K562 (cell line): ENCODE data around the gene ECHDC3. TPM values are rescaled to one million over a fixed set of nuclear protein-coding genes. Genes with fewer than 3 reads are reported as not detected.

Source experiments
- ATAC-seq: fragments of 200-7000 bp; cut with Tn5 transposase; 3 replicates; pipeline ENCODE4 v1.9.1; 2020; ENCODE audit warnings: moderate library complexity
- BruUV-seq: library from RNA; stranded (reverse); fragments of 400-500 nt; replicated peaks from 2 replicates; lab custom pipeline; 2021; lab: Mats Ljungman, UMichigan
- CTCF ChIA-PET: fragments of 300-600 bp; formaldehyde crosslinking; extraction: SDS; loops from one replicate; lab custom pipeline; 2021; ENCODE audit warnings: low intra/inter-chr PET ratio; lab: Yijun Ruan, JAX
- POLR2A ChIA-PET: fragments of 300-600, 350-650 bp; sonication (Branson Sonifier 250); formaldehyde crosslinking; extraction: SDS; loops from one replicate; lab custom pipeline; 2021; ENCODE audit warnings: antibody characterized with exemption, inconsistent platforms; lab: Yijun Ruan, JAX
- DNase-seq, 4 experiments: peaks; one replicate each; pipeline versions ENCODE4 v3.0.0 to v3.0.0-alpha.2; 2011 to 2018; ENCODE audit warnings: low spot score in 3 of 4, mixed read lengths in 3 of 4; ENCODE audit errors: extremely low read depth in 1 of 4
- FAIRE-seq: peaks from 2 replicates; lab custom pipeline; 2011; peaks lifted over from hg19 to GRCh38; lab: Jason Lieb, UNC
- H2AFZ ChIP-seq: 2 replicates; pipeline ENCODE4 v1.6.0; 2011; ENCODE audit warnings: low read depth, low read length, control low read depth, inconsistent platforms
- H3K27ac ChIP-seq: fragments of 200-600 bp; 3 replicates; pipeline ENCODE4 v1.8.0; 2011; ENCODE audit warnings: low read depth, mild to moderate bottlenecking, control low read depth, inconsistent platforms, low read length, moderate library complexity, mixed read lengths; ENCODE audit errors: extremely low read depth
- H3K27me3 ChIP-seq, 2 experiments: fragments of 300-600 bp in 1 of 2; 2 replicates in 1 of 2; 3 replicates in 1 of 2; pipeline versions ENCODE4 v1.6.0 to v1.8.0; 2011; ENCODE audit warnings: inconsistent platforms in 2 of 2, low read length in 2 of 2, mild to moderate bottlenecking in 1 of 2, mixed read lengths in 1 of 2, moderate library complexity in 1 of 2; ENCODE audit not compliant: control insufficient read depth in 2 of 2, insufficient read depth in 2 of 2
- H3K36me3 ChIP-seq: fragments of 300-600 bp; 3 replicates; pipeline ENCODE4 v1.8.0; 2011; ENCODE audit warnings: mild to moderate bottlenecking, low read length, inconsistent platforms; ENCODE audit not compliant: control insufficient read depth, insufficient read depth
- H3K4me1 ChIP-seq, 2 experiments: fragments of 200-600 bp in 1 of 2; replicated peaks in 1 of 2; 2 replicates in 1 of 2; 3 replicates in 1 of 2; pipeline versions ENCODE4 v1.5.1 to v1.8.0; 2011; ENCODE audit warnings: inconsistent platforms in 2 of 2, low read length in 2 of 2, mild to moderate bottlenecking in 1 of 2, mixed read lengths in 1 of 2, moderate library complexity in 1 of 2; ENCODE audit not compliant: control insufficient read depth in 2 of 2, insufficient read depth in 2 of 2
- H3K4me2 ChIP-seq: 2 replicates; pipeline ENCODE4 v1.6.1; 2011; ENCODE audit warnings: low read length, control low read depth, inconsistent platforms, mixed read lengths; ENCODE audit not compliant: insufficient read depth
- H3K4me3 ChIP-seq: fragments of 200-600 bp; sonication (generic), shearing (Covaris generic); 2 replicates; pipeline ENCODE4 v1.5.1; 2016; ENCODE audit warnings: control low read depth, inconsistent platforms
- H3K79me2 ChIP-seq: fragments of 200-600 bp; 3 replicates; pipeline ENCODE4 v1.8.0; 2011; ENCODE audit warnings: low read length, inconsistent platforms; ENCODE audit not compliant: control insufficient read depth, insufficient read depth
- H3K9ac ChIP-seq, 2 experiments: 2 replicates each; pipeline versions ENCODE4 v1.6.0 to v1.6.1; 2011; ENCODE audit warnings: low read depth in 2 of 2, low read length in 2 of 2, control low read depth in 1 of 2, inconsistent platforms in 1 of 2, mild to moderate bottlenecking in 1 of 2, mixed read lengths in 1 of 2; ENCODE audit not compliant: insufficient read depth in 1 of 2
- H3K9me1 ChIP-seq: one replicate; pipeline ENCODE4 v1.6.0; 2011; ENCODE audit warnings: inconsistent platforms, mild to moderate bottlenecking, low read length, moderate library complexity; ENCODE audit not compliant: control insufficient read depth, insufficient read depth
- H3K9me3 ChIP-seq: replicated peaks from 2 replicates; pipeline ENCODE4 v1.5.1; 2011; ENCODE audit warnings: low read depth, low read length, inconsistent platforms; ENCODE audit not compliant: control insufficient read depth, insufficient read depth
- H4K20me1 ChIP-seq: replicated peaks from 2 replicates; pipeline ENCODE4 v1.6.1; 2011; ENCODE audit warnings: low read length, inconsistent platforms, mixed read lengths; ENCODE audit not compliant: control insufficient read depth, insufficient read depth
- SPI1 ChIP-seq: IDR thresholded peaks from 2 replicates; pipeline ENCODE4 v1.6.1; 2011; ENCODE audit warnings: low read depth, low read length, control low read depth, borderline replicate concordance
- ZNF212 ChIP-seq: fragments of 450-650 bp; formaldehyde crosslinking; IDR thresholded peaks from 2 replicates; pipeline ENCODE4 v1.4.0; 2020; ENCODE audit warnings: mild to moderate bottlenecking
- WGBS: fragments of 100-300 bp; shearing (Covaris generic); methylation state at CpG from one replicate; pipeline ENCODE4 v1.1.6; 2016; ENCODE audit warnings: low coverage, mixed read lengths; ENCODE audit not compliant: insufficient coverage; ENCODE audit errors: missing lambda C conversion rate; 5-methylcytosine and 5-hydroxymethylcytosine counted together
- in situ Hi-C: fragments of 300-500 bp; cut with MboI; formaldehyde crosslinking; loops from 4 replicates; pipeline ENCODE4 v1.15.0; 2018; ENCODE audit warnings: inconsistent platforms, mixed read lengths
- intact Hi-C: fragments of 100-400 bp; cut with micrococcal nuclease; formaldehyde crosslinking; loops from 2 replicates; pipeline ENCODE4 v1.14.2; 2022
- polyA plus RNA-seq, 8 experiments: library from polyadenylated mRNA; depleted of rRNA in 4 of 8; stranded (reverse) in 5 of 8; unstranded in 3 of 8; fragments of >200 nt; fragmentation: Nextera tagmentation in 2 of 8; fragmentation: Illumina TruSeq in 1 of 8; extraction: Ambion mirVana in 2 of 8; extraction: Trizol in 1 of 8; gene quantifications; 2 replicates each; pipeline versions ENCODE4 v1.2.1 to v1.2.3, GENCODE V29; 2011 to 2014; ENCODE audit warnings: inconsistent platforms in 1 of 8, missing spikeins in 1 of 8
- total RNA-seq, 7 experiments: library from RNA; depleted of rRNA in 6 of 7; stranded (reverse); fragments of >200 nt in 6 of 7; fragmentation: Illumina TruSeq in 2 of 7; extraction: Trizol in 2 of 7; gene quantifications; 2 replicates each; pipeline versions ENCODE4 v1.2.1 to v1.2.3, GENCODE V29; 2011 to 2021; ENCODE audit warnings: low replicate concordance in 1 of 7
- TF ChIP-seq, protein P1 (sequence below): fragments of 250-450 bp; sonication (Bioruptor Pico); IDR thresholded peaks from 2 replicates; pipeline ENCODE4 v1.4.0; 2020; ENCODE audit warnings: mild to moderate bottlenecking, moderate library complexity

Gene ECHDC3
- total and polyA plus RNA-seq, 9 of the 15 experiments (the other 6 are each of a cell fraction or from before 2014, with no cell fraction given), result 0.53 to 21.9 (median 15.7) TPM

DNA sequence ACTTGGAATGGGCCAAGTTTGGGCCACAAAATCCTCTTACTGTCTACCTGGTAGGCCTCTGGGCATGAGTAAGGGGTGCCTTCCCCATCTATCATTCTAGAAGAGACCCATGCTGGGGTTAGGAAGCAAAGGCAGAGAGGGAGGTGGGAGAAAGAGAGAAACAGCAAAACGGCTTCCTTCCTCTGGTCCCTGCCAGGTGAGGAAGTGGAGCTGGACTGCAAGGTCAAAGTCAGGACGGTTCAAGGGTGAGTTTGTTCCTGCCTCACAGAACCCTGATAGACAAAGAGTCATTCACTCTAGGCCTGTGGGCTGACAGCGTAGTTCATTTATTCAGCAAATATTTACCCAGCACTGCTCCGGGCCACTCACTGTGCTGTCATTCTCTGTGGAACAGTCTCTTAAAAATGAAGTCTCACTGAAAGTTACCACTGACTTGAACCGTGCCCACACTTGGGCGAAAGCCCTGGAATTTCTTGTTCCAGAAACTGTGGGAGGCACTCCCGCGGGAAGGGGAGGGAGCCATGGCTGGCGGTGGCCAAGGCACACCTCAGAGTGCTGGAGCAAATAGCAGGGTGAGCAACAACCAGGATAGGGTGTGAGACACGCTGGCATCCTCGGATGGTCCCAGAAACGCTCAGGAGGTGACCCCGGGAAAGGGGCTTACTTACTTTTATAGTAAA, 26.2 kb upstream of the ECHDC3 start:
- H3K4me1 ChIP-seq, result peaks cover 26 to 41% of the 10 kb centered on the region in 2 experiments
- DNase-seq, result no peak
- ATAC-seq, result no peak
- no peak overlapping the region for H3K4me3 ChIP-seq
- CTCF ChIA-PET, result no interaction called here
- peak overlapping the region; percentile 57; the same call in 1 of the 2 replicates for H2AFZ ChIP-seq
- 84% methylated on average over 11 of the region's 13 CpGs for WGBS
- no peak for FAIRE-seq
- H3K4me2 ChIP-seq, result no peak overlapping the region
- H3K9me3 ChIP-seq, result peaks cover 3% of the 10 kb centered on the region; the same call in 1 of the 2 replicates
- TF ChIP-seq ZNF212, result no peak
- TF ChIP-seq SPI1, result peak; percentile 26; the same call in 1 of the 2 replicates
- BruUV-seq, result no TSS peak
- in situ Hi-C loops, result no loop called here
- no peaks in the 10 kb centered on the region for H3K79me2 ChIP-seq
- H3K27ac ChIP-seq, result no peak overlapping the region
- H3K36me3 ChIP-seq, result no peaks in the 10 kb centered on the region
- intact Hi-C loops, result no loop called here
- POLR2A ChIA-PET, result no interaction called here
- H4K20me1 ChIP-seq, result no peaks in the 10 kb centered on the region
- H3K9ac ChIP-seq, result no peak overlapping the region
- H3K9me1 ChIP-seq, result no peaks in the 10 kb centered on the region
- H3K27me3 ChIP-seq, result no peaks in the 10 kb centered on the region

DNA sequence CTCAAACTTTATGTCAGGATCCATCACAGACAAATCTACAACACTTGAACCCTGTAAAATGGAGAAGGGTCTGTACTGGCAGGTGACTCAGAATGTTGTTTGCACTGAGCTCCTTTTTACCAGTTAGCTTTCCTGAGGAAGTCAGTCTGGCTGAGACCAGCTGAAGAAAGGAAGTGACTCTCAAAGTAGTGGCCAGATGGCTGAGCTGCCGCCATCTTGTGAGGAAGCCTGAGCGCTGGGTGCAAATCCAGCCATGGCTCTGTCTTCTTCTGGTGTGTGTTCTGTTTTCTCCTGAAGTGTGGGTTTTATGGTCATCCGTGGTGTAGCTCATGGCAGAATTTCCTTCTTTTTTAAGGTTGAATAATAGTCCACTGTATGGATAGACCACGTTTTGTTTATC, 25.5 kb upstream of the ECHDC3 start:
- Histone ChIP-seq H3K4me3 (no peak overlapping the region), H3K9me1 (no peaks in the 10 kb centered on the region), H3K79me2 (no peaks in the 10 kb centered on the region), H2AFZ (0 out of 2 replicates have a peak overlapping the region, but pooled peaks have one; percentile 18), H3K9me3 (peaks cover 3% of the 10 kb centered on the region; the same call in 1 of the 2 replicates), H3K4me2 (no peak overlapping the region), H3K9ac (no peak overlapping the region), H3K36me3 (no peaks in the 10 kb centered on the region), H3K27me3 (no peaks in the 10 kb centered on the region), H3K4me1 (peaks cover 21 to 36% of the 10 kb centered on the region in 2 experiments), H3K27ac (no peak overlapping the region), H4K20me1 (no peaks in the 10 kb centered on the region)
- no TSS peak for BruUV-seq
- intact Hi-C loops, result no loop called here
- no peak for FAIRE-seq
- ChIA-PET POLR2A (interaction anchor here (1.1 kb wide), 1 partner anchor 8 kb away, joined by 3 read pairs; no protein-coding TSS in a partner anchor), CTCF (no interaction called here)
- DNase-seq, result no peak
- in situ Hi-C loops, result no loop called here
- no peak for ATAC-seq
- WGBS, result 79% methylated on average over 4 of the region's 4 CpGs
- TF ChIP-seq, protein P1, sequence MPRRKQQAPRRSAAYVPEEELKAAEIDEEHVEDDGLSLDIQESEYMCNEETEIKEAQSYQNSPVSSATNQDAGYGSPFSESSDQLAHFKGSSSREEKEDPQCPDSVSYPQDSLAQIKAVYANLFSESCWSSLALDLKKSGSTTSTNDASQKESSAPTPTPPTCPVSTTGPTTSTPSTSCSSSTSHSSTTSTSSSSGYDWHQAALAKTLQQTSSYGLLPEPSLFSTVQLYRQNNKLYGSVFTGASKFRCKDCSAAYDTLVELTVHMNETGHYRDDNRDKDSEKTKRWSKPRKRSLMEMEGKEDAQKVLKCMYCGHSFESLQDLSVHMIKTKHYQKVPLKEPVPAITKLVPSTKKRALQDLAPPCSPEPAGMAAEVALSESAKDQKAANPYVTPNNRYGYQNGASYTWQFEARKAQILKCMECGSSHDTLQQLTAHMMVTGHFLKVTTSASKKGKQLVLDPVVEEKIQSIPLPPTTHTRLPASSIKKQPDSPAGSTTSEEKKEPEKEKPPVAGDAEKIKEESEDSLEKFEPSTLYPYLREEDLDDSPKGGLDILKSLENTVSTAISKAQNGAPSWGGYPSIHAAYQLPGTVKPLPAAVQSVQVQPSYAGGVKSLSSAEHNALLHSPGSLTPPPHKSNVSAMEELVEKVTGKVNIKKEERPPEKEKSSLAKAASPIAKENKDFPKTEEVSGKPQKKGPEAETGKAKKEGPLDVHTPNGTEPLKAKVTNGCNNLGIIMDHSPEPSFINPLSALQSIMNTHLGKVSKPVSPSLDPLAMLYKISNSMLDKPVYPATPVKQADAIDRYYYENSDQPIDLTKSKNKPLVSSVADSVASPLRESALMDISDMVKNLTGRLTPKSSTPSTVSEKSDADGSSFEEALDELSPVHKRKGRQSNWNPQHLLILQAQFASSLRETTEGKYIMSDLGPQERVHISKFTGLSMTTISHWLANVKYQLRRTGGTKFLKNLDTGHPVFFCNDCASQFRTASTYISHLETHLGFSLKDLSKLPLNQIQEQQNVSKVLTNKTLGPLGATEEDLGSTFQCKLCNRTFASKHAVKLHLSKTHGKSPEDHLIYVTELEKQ (CRISPR knock-in tag), result no peak
- TF ChIP-seq SPI1, result peak; percentile 40; the same call in 1 of the 2 replicates
